Adrenal gland (tissue), 5 donors: ENCODE data around the gene PER3.

Source experiments
- CTCF ChIP-seq, 6 experiments: fragments of 450-650 bp in 4 of 6; fragments of 200-600 bp in 2 of 6; sonication (generic) in 1 of 6; IDR thresholded peaks; 1 replicate in 5 of 6; 2 replicates in 1 of 6; pipeline versions ENCODE4 v1.5.1 to v1.8.0; 2016 to 2021; ENCODE audit warnings: antibody characterized with exemption in 6 of 6, mild to moderate bottlenecking in 2 of 6, moderate library complexity in 1 of 6
- POLR2A ChIP-seq, 2 donors: fragments of 450-650 bp; IDR thresholded peaks; one replicate each; pipeline ENCODE4 v1.6.1; 2017; ENCODE audit warnings: antibody characterized with exemption in 2 of 2, mild to moderate bottlenecking in 2 of 2, moderate library complexity in 1 of 2
- donor health status: DM: no; HTN: no; CAD: no.

- TF ChIP-seq CTCF (IDR thresholded peaks at IDR 0.05) (no peak), POLR2A (IDR thresholded peaks at IDR 0.05) (no peak)
These were observed 30.4 kb upstream of the PER3 start for GRCh38 chr1:7753641-7754040.
